ENCODE data around the gene RHO. TPM values are rescaled to one million over a fixed set of nuclear protein-coding genes. Genes with fewer than 3 reads are reported as not detected.

The RHO gene
- total and polyA plus RNA-seq, 2 experiments from 2014 or later: not detected

GRCh38 chr3:129577925-129578786, 49.7 kb downstream of the RHO start:
- no peaks in the 10 kb centered on the region for H3K36me3 ChIP-seq
- no peak for TF ChIP-seq CTCF (IDR thresholded peaks at IDR 0.05; ENCODE audit: low read depth, low read length)
- no peak overlapping the region for H3K4me3 ChIP-seq
- no peaks in the 10 kb centered on the region for H3K4me1 ChIP-seq (ENCODE audit: low read depth)
- H3K27ac ChIP-seq: no peak overlapping the region
- no peak for DNase-seq (ENCODE audit: low read depth in 1 of 2, low spot score in 1 of 2)
- no peaks in the 10 kb centered on the region for H3K27me3 ChIP-seq
- no peaks in the 10 kb centered on the region for H3K9me3 ChIP-seq (ENCODE audit: low read depth)

GRCh38 chr3:129579991-129580390, 51.6 kb downstream of the RHO start:
- H3K36me3 ChIP-seq: no peaks in the 10 kb centered on the region
- no peak for TF ChIP-seq CTCF (IDR thresholded peaks at IDR 0.05; ENCODE audit: low read depth, low read length)
- no peaks in the 10 kb centered on the region for H3K27me3 ChIP-seq
- no peaks in the 10 kb centered on the region for H3K4me1 ChIP-seq (ENCODE audit: low read depth)
- no peak for DNase-seq (ENCODE audit: low read depth in 1 of 2, low spot score in 1 of 2)
- no peaks in the 10 kb centered on the region for H3K9me3 ChIP-seq (ENCODE audit: low read depth)
- H3K4me3 ChIP-seq: no peak overlapping the region
- no peak overlapping the region for H3K27ac ChIP-seq

- no peaks in the 10 kb centered on the region for H3K27me3 ChIP-seq
- DNase-seq (ENCODE audit: low read depth in 1 of 2, low spot score in 1 of 2): no peak
- no peaks in the 10 kb centered on the region for H3K36me3 ChIP-seq
- no peaks in the 10 kb centered on the region for H3K9me3 ChIP-seq (ENCODE audit: low read depth)
- H3K4me1 ChIP-seq (ENCODE audit: low read depth): no peaks in the 10 kb centered on the region
- H3K27ac ChIP-seq: no peak overlapping the region
- no peak overlapping the region for H3K4me3 ChIP-seq
- TF ChIP-seq CTCF (IDR thresholded peaks at IDR 0.05; ENCODE audit: low read depth, low read length): no peak
Observed at GRCh38 chr3:129581623-129582022, 53.2 kb downstream of the RHO start.

GRCh38 chr3:129582799-129583198, 54.4 kb downstream of the RHO start:
- H3K27me3 ChIP-seq: no peaks in the 10 kb centered on the region
- H3K4me3 ChIP-seq: no peak overlapping the region
- H3K4me1 ChIP-seq (ENCODE audit: low read depth): no peaks in the 10 kb centered on the region
- no peaks in the 10 kb centered on the region for H3K36me3 ChIP-seq
- no peaks in the 10 kb centered on the region for H3K9me3 ChIP-seq (ENCODE audit: low read depth)
- no peak overlapping the region for H3K27ac ChIP-seq
- no peak for DNase-seq (ENCODE audit: low read depth in 1 of 2, low spot score in 1 of 2)
- TF ChIP-seq CTCF (IDR thresholded peaks at IDR 0.05; ENCODE audit: low read depth, low read length): no peak

GRCh38 chr3:129583289-129583688, 54.9 kb downstream of the RHO start:
- no peak for DNase-seq (ENCODE audit: low read depth in 1 of 2, low spot score in 1 of 2)
- no peak overlapping the region for H3K4me3 ChIP-seq
- H3K36me3 ChIP-seq: no peaks in the 10 kb centered on the region
- H3K4me1 ChIP-seq (ENCODE audit: low read depth): no peaks in the 10 kb centered on the region
- H3K27ac ChIP-seq: no peak overlapping the region
- H3K9me3 ChIP-seq (ENCODE audit: low read depth): no peaks in the 10 kb centered on the region
- no peaks in the 10 kb centered on the region for H3K27me3 ChIP-seq
- no peak for TF ChIP-seq CTCF (IDR thresholded peaks at IDR 0.05; ENCODE audit: low read depth, low read length)

Measured in cardiac muscle cell (in vitro differentiated cells and primary cell).